HG03045 (cell line): ENCODE results near the gene MFN2.

Source experiments
- ATAC-seq: cut with Tn5 transposase; IDR thresholded peaks from one replicate; pipeline ENCODE4 v1.9.1; 2021; ENCODE audit warnings: mild to moderate bottlenecking, moderate library complexity; ENCODE audit not compliant: unreplicated experiment

Gene MFN2

DNA sequence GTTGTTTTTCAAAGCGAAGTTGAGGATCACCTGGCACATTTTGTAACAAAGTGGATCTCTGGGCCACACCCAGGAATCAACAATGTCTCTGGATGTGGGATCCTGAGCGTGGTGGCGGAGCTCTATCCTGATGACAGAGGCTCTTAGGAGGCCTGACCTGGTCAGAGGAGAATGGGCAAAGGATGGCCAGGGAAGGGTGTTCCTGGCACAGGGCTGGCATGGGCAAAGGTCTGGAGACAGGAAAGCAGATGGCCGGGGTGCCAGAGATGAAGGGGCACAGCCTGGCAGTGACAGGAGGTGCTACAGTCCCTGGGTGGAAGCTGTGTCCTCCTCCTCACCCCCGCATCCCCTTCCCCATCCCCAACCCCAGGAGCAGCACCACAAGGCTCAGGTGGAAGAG, 20.0 kb upstream of the MFN2 start:
- no peak for ATAC-seq

DNA sequence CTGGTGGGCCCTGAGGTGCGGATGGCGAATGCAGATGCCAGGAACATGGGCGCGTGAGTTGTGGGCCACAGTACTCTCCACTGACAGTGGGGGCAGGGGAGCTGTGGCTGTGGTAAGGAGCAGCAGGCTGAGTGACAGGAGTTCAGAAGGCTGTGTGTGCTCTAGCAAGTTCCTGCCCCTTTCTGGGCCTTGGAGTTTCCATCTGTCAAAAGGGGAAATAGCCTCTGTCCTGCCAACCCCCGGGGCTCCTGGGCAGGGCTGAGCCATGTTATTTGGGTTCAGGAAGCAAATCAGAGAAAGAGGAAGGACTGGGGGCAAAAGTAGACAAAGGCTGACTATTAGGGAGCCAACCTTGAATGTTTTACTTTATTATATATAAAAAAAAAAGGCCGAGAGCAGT, 19.5 kb upstream of the MFN2 start:
- ATAC-seq = no peak

DNA sequence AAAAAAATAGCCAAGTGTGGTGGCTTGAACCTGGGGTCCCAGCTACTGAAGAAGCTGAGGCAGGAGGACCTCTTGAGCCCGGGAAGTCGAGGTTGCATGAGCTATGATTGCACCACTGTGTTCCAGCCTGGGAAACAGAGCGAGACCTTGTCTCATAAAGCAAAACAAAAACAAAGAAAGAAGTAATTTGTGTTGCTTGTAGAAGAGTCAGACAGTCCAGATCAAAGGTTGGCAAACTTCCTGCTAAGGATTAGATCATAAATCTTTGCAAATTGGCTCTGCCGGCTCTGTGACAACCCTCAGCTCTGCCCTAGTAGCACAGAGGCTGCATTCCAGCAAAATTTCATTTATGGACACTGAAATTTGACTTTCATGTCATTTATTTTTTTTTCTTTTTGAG, 19.0 kb upstream of the MFN2 start:
- no peak for ATAC-seq

DNA sequence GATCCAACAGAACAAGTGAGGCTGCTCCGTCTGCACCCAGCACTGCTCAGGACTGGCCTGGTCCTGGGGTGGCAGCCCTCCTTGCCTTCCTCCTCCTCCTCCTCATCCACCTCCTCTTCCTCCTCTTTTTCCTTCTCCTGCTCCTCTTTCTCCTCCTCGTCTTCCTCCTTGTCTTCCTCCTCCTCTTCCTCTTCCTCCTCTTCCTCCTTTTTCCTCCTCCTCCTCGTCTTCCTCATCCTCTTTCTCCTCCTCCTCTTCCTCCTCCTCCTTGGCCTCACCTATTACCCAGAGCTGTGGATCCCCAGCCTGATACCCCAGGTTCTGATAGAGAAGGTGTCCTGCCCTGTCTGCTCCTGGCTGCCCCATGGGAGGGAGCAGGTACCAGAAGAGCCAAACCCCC, 16.6 kb upstream of the MFN2 start:
- ATAC-seq = no peak

DNA sequence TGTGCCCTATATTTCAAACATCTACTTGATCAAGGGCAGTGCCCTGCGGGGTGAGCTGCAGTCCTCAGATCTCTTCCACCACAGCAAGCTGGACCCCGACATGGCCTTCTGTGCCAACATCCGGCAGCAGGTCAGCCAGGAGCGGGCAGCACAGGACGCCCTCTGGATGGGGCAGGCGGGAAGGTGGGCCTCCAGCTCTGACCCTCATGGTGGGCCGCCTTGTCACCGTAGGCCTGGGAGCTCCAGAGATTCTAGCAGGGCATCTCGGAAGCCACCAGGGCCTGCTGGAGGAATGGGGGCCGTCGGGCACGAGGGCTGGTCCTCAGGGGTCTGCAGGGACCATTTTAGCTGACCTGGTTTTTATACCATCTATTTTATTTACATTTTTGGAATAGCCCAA, 15.6 kb upstream of the MFN2 start:
- no peak for ATAC-seq

DNA sequence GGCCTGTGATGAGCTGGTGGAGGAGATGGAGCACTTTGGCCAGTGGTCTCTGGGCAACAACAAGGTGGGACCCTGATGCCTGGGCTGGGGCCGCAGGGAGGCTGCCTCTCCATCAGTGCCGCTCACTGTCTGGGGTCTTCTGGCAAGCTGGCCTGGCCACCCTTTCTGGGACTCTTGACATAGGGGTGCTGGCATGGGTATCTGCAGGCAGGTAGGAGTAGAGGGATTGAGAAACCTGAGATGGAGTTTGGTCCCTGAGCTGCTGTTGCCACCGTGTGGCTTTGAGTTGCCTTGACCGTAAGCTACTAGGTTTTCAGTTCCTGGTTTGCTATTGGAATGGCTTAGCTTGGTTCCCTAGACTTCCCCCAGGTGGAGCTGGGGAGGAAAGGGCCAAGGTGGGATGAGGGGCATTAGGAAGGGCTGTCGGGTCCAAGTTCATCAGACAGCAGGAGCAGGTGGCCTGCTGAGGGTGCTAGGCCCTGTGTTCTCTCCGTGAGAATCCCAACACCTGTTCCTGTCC, 13.2 kb upstream of the MFN2 start:
- no peak for ATAC-seq

- ATAC-seq = no peak
Measured at GRCh38 chr1:11970441-11971185, 9.6 kb upstream of the MFN2 start.

GRCh38 chr1:11977625-11978024, 2.6 kb upstream of the MFN2 start:
- no peak for ATAC-seq

- ATAC-seq = no peak
Measured at GRCh38 chr1:11978301-11978700, 1.9 kb upstream of the MFN2 start.

DNA sequence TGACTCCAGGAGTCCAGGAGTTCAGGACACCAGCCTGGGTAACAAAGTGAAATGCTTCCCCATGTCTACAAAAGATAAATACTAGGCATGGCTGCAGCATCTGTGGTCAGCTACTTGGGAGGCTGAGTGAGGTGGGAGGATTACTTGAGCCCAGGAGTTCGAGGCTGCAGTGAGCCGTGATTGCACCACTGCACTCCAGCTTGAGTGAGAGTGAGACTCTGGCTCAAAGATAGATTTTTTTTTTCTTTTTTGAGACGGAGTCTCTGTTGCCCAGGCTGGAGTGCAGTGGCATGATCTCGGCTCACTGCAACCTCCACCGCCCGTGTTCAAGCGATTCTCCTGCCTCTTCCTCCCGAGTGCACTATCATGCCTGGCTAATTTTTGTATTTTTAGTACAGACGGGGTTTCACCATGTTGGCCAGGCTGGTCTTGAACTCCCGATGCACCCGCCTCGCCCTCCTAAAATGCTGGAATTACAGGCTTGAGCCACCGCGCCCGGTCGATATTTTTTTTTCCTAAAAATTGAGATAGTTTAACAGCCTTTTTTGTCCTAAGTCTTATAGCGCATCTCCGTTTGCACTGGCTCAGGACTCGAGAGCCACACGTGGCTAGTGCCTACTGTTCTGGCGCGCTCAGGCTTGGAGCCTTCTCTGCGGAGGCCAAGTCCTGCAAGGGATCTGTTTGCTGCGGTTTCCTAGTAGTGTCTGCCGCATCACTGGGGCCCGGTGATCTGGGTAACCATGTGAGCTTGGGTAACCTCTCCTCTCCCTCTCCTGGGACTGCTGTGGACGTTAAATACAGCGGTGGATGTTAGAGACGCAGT, 1.0 kb upstream of the MFN2 start:
- ATAC-seq = no peak

- no peak for ATAC-seq
Measured at GRCh38 chr1:11980676-11980972, 380 bp downstream of the MFN2 start.

DNA sequence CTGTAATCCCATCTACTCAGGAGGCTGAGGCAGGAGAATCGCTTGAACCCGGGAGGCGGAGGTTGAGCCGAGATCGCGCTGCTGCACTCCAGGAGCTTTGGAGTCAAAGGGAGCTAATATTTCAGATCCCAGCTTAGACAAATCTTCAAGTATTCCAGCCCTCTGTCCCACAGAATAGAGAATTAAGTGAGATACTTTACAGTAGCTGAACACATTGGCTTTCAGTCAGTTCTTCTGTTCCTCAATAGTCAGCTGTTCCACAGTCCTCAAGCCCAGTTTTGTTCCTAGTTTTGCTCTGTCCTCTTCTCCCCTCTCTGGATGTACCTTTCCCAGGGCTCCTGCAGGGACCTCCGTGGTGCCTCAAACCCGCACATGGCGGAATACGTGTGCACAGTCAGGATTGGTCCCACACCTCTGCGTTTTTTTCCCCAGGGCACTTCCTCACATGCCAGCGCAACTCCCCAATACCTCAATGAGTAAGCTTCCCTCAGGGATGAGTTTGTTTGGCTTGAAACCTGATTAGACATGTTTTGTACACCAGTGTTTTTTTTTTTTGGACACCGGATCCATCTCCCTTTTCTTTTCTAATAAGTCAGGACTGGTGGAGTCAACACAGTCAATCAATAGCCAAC, 1.2 kb downstream of the MFN2 start:
- ATAC-seq = no peak

- no peak for ATAC-seq
Measured at GRCh38 chr1:11982010-11982392, 1.8 kb downstream of the MFN2 start.

- no peak for ATAC-seq
Measured at GRCh38 chr1:11984121-11984520, 3.9 kb downstream of the MFN2 start.

DNA sequence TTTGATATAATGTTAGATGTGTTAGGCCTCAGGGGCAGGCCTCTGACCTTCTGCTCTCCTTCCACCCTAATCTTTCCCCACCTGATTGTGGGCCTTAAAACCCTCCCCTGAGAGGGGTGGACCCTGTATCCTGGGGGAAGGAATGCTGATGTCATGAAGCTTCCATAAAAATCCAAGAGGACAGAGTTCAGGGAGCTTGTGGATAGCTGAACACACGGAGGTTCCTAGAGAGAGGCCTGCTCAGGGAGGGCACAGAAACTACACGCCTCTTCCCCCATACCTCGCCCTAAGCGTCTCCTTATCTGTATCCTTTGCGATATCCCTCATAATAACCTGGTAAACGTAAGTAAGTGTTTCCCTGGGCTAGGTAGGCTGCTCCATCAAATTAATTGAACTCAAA, 4.3 kb downstream of the MFN2 start:
- no peak for ATAC-seq

DNA sequence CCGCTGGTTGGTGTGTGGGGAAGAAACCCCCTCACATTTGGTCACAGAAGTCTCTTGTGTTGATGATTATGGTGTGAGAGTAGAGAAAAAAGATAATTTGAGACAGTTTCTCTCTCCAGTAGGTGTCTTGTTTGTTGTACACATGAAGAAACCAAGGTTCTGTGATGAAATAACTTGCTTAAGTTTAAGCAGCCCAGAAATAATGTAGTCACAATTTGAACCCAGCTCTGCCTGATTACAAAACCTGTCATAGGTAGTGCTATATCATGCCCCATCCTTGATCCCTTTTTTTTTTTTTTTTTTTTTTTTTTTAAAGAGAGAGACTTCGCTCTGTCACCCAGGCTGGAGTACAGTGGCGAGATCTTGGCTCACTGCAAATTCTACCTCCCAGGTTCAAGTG, 4.9 kb downstream of the MFN2 start:
- no peak for ATAC-seq

DNA sequence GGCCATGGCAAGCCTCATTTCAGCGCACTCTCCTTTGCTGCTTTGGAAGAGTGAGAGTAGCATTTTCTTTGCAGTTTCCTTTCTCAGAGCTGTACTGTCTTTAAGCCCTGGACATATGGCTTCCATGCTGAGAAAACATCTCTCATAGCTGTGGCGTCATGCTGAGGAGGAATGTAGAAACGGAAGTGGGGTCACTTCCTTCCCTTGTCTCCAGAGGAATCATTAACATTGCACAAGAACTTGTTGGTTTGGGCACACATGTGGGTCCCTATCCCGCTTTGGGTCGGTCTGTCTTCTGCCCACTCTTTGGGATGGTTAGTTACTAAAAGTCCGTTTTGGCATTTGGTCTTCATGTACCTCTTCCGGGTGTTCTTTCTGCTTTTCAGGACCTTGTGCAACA, 5.6 kb downstream of the MFN2 start:
- ATAC-seq = no peak

DNA sequence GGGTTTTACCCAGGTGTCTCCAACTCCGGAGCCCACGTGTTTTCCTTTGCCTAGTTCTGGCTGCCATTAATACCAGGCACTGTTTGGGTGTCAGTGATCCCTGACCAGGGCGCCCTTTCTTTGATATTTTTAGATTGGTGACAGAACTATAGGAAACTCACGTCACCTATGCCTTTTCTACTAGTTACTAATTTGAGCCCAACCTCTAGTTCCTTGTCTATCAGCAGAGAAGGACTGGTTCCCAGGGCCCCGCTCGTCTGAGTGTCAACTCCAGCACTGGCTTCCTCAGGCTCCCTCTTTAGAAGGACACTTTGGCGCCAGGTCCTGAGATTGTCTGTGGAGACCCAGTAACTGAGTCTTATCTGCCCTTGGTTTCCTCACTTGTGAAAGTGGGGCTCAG, 9.4 kb downstream of the MFN2 start:
- no peak for ATAC-seq

DNA sequence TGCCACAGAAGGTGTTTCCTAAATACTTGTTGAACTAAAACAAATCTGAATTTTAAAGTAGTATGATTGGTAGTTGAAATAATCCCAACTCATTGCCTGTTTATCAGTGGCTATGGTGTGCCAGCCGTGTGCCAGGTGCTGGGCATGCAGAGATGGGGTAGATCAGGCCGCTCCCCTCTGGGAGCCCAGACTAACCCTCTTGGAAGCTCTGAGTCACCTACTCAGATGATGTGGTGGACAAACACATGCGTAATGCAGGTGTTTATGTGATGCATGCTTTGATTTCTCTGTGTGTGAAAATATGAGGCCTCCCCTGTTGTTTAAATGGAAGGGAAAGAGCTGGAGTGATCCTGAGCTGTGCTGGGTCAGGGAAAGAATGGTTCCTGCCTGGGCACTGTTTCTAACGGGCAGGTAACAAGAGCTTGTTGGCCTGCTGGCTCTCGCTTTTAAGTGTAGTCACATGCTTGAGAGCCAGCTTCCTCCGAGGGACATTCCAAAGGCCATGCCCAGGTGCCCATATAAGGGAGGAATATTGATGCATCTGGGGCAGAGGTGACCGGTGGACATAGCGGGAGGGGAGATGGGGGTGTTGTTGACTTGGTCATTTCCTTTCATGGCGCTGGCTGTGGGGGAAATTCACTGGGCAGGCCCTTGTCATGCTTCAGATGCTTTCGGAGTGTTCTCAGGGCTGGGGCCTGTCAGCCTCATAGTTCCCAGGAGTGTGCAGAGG, 10.2 kb downstream of the MFN2 start:
- ATAC-seq = no peak

DNA sequence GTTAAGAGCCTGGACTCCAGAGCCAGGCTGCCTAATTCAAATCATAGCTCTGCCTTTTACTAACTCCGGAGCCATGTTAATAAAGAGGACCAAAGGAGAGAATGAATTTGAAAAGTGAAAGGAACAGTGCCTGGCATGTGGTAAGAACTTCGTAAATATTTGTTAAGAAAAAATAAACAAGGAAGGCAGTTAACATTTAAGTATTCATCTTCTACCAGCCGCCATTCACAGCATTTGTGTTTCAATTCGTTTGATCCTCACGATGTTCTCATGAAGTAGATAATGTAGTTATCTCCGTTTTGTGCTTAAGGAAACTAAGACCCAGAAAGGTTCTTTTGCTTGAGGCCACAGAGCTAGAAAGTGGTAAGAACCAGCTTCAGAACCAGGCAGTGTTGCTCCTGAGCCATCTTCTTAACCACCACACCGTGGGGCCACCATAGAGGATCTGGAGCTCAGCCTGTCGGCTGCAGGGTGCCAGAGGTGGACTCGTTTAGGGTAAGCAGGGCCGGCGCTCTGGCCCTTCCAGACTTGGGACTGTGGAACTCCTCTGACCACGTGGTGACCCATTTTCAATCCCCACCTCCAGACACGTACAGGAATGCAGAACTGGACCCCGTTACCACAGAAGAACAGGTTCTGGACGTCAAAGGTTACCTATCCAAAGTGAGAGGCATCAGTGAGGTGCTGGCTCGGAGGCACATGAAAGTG, 11.9 kb downstream of the MFN2 start:
- no peak for ATAC-seq
